ENCODE data around the gene TIMM22. TPM values are rescaled to one million over a fixed set of nuclear protein-coding genes. Genes with fewer than 3 reads are reported as not detected.

TIMM22 gene
- total RNA-seq, 1 experiment from 2014 or later: 17.7 TPM

GRCh38 chr17:998111-998510 is 1.2 kb downstream of the TIMM22 start:
- BruUV-seq (replicated peaks): no TSS peak
- DNase-seq (no peak), ATAC-seq (no peak)
- Histone ChIP-seq H3K9ac (ENCODE audit: low read length) (peak overlapping the region; percentile 99), H3K27ac (ENCODE audit: low read length) (no peak overlapping the region), H3K9me3 (ENCODE audit: low read length) (no peaks in the 10 kb centered on the region), H2AFZ (ENCODE audit: low read length) (no peak overlapping the region), H3K4me3 (ENCODE audit: low read length) (peak overlapping the region; percentile 100), H4K20me1 (ENCODE audit: low read length) (no peaks in the 10 kb centered on the region), H3F3A (ENCODE audit: low read length, unreplicated experiment) (no peaks in the 10 kb centered on the region), H3K79me2 (ENCODE audit: low read length) (peaks cover 25% of the 10 kb centered on the region), H3K4me2 (ENCODE audit: low read length) (peak overlapping the region; percentile 93), H3K36me3 (ENCODE audit: low read depth, low read length) (peaks cover 22% of the 10 kb centered on the region; the same call in 1 of the 2 replicates), H3K9me2 (replicated peaks; ENCODE audit: low read length) (no peaks in the 10 kb centered on the region), H3K27me3 (ENCODE audit: low read length) (no peaks in the 10 kb centered on the region), H3K4me1 (ENCODE audit: insufficient read depth, low read length) (peaks cover 12% of the 10 kb centered on the region)
- ChIA-PET CTCF (no interaction called here), POLR2A (ENCODE audit: unreplicated experiment) (no interaction called here)
- intact Hi-C loops (cut with micrococcal nuclease): no loop called here
- TF ChIP-seq EZH2 (IDR thresholded peaks at IDR 0.05; ENCODE audit: low read length, unreplicated experiment) (no peak), EZH2phosphoT487 (IDR thresholded peaks at IDR 0.05; ENCODE audit: borderline replicate concordance, low read length) (no peak)

- Histone ChIP-seq H3K9ac (ENCODE audit: low read length) (no peak overlapping the region), H3K36me3 (ENCODE audit: low read depth, low read length) (peaks cover 22% of the 10 kb centered on the region; the same call in 1 of the 2 replicates), H2AFZ (ENCODE audit: low read length) (no peak overlapping the region), H3K4me3 (ENCODE audit: low read length) (no peak overlapping the region), H3K4me2 (ENCODE audit: low read length) (no peak overlapping the region), H3K9me3 (ENCODE audit: low read length) (no peaks in the 10 kb centered on the region), H3K27ac (ENCODE audit: low read length) (no peak overlapping the region), H4K20me1 (ENCODE audit: low read length) (no peaks in the 10 kb centered on the region), H3K9me2 (replicated peaks; ENCODE audit: low read length) (no peaks in the 10 kb centered on the region), H3F3A (ENCODE audit: low read length, unreplicated experiment) (no peaks in the 10 kb centered on the region), H3K4me1 (ENCODE audit: insufficient read depth, low read length) (peaks cover 12% of the 10 kb centered on the region), H3K27me3 (ENCODE audit: low read length) (no peaks in the 10 kb centered on the region), H3K79me2 (ENCODE audit: low read length) (peaks cover 25% of the 10 kb centered on the region)
- BruUV-seq (replicated peaks): no TSS peak
- intact Hi-C loops (cut with micrococcal nuclease): no loop called here
- TF ChIP-seq CTCF (conservative IDR thresholded peaks at IDR 0.05; ENCODE audit: low read depth, low read length) (no peak), EZH2 (IDR thresholded peaks at IDR 0.05; ENCODE audit: low read length, unreplicated experiment) (no peak), EZH2phosphoT487 (IDR thresholded peaks at IDR 0.05; ENCODE audit: borderline replicate concordance, low read length) (no peak)
- no peak for ATAC-seq
- CTCF ChIA-PET: no interaction called here
- POLR2A ChIA-PET (ENCODE audit: unreplicated experiment): no interaction called here
- no peak for DNase-seq
Measured at GRCh38 chr17:1000597-1001461, 3.9 kb downstream of the TIMM22 start.

DNA sequence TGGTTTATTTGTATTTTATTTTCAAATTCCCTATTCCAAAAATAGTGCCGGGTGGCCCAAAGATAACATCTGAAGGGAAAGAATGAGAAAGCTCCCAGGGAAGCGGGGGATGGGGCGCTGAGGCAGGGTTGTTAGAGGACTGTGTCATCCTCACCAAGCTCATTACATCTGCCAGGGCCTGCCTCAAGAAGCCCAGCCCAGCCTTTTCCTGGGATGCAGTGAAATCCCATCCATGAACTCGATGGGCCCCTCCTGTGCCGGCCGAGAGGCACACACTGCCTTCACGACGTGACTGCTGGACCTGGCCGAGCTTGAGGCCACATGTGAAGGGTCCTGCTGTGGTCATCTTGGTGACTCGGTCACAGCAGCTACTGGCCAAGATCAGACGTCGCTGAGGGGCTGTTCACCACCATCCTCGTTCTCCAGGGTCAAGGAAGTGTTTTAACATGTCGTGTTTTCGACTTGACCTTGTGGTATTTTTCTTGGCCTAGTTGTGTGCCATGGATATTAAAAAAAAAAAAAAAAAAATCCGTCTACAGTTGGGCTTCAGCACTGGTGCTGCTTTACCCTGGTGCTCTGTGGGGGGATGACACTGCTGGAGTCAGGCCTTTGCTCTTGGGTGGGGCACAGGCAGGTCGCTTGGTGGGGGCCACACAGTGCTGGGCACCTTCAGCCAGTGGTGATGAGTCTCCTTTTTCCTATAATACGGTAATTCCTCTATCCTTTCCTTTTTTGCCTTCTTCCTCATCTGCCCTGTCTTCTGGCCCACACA is 4.9 kb downstream of the TIMM22 start:
- H3K27ac ChIP-seq (ENCODE audit: low read length): no peak overlapping the region
- ChIA-PET CTCF (no interaction called here), POLR2A (ENCODE audit: unreplicated experiment) (no interaction called here)
- peaks cover 12% of the 10 kb centered on the region for H3K4me1 ChIP-seq (ENCODE audit: insufficient read depth, low read length)
- H3K9me2 ChIP-seq (replicated peaks; ENCODE audit: low read length): no peaks in the 10 kb centered on the region
- no peak for DNase-seq
- no peaks in the 10 kb centered on the region for H3F3A ChIP-seq (ENCODE audit: low read length, unreplicated experiment)
- no peak overlapping the region for H2AFZ ChIP-seq (ENCODE audit: low read length)
- H3K9me3 ChIP-seq (ENCODE audit: low read length): no peaks in the 10 kb centered on the region
- no TSS peak for BruUV-seq (replicated peaks)
- H3K27me3 ChIP-seq (ENCODE audit: low read length): no peaks in the 10 kb centered on the region
- no peak for ATAC-seq
- peaks cover 25% of the 10 kb centered on the region for H3K79me2 ChIP-seq (ENCODE audit: low read length)
- H3K36me3 ChIP-seq (ENCODE audit: low read depth, low read length): peaks cover 22% of the 10 kb centered on the region; the same call in 1 of the 2 replicates
- H3K4me3 ChIP-seq (ENCODE audit: low read length): no peak overlapping the region
- H4K20me1 ChIP-seq (ENCODE audit: low read length): no peaks in the 10 kb centered on the region
- no peak overlapping the region for H3K9ac ChIP-seq (ENCODE audit: low read length)
- intact Hi-C loops (cut with micrococcal nuclease): no loop called here
- no peak for TF ChIP-seq EZH2phosphoT487 (IDR thresholded peaks at IDR 0.05; ENCODE audit: borderline replicate concordance, low read length)
- TF ChIP-seq EZH2 (IDR thresholded peaks at IDR 0.05; ENCODE audit: low read length, unreplicated experiment): no peak
- no peak for TF ChIP-seq CTCF (conservative IDR thresholded peaks at IDR 0.05; ENCODE audit: low read depth, low read length)
- no peak overlapping the region for H3K4me2 ChIP-seq (ENCODE audit: low read length)
